ENCODE data around the gene SNRPD3. TPM values are rescaled to one million over a fixed set of nuclear protein-coding genes. Genes with fewer than 3 reads are reported as not detected.
A peak's percentile ranks its signal among the peaks of the same experiment; 100 is the strongest.
"Not testable (repeated sequence)": the region's sequence is repeated elsewhere in the genome, so short reads cannot be mapped to it uniquely, and the experiment has no call there.

The SNRPD3 gene
- total RNA-seq, 2 donors from 2014 or later = 152 to 169 TPM

GRCh38 chr22:24589518-24590030 lies 33.8 kb downstream of the SNRPD3 start:
- no peaks in the 10 kb centered on the region for H3K27me3 ChIP-seq (replicated peaks; ENCODE audit: insufficient read depth)
- WGBS = 92% methylated on average over 7 of the region's 7 CpGs
- H3K27ac ChIP-seq = peak overlapping the region in 1 of 2 donors; percentile 62
- TF ChIP-seq CTCF (IDR thresholded peaks at IDR 0.05) (no peak), POLR2AphosphoS5 (IDR thresholded peaks at IDR 0.05) (no peak), POLR2A (IDR thresholded peaks at IDR 0.05) (no peak)
- peaks cover 36% of the 10 kb centered on the region for H3K4me1 ChIP-seq (replicated peaks)
- no peaks in the 10 kb centered on the region for H3K36me3 ChIP-seq
- intact Hi-C loops (cut with DNase I) = no loop called here
- no peak overlapping the region for H3K4me3 ChIP-seq
- H3K9me3 ChIP-seq = no peaks in the 10 kb centered on the region
- no peak for DNase-seq (ENCODE audit: low spot score)

GRCh38 chr22:24590596-24591173 lies 34.9 kb downstream of the SNRPD3 start:
- no peak overlapping the region for H3K4me3 ChIP-seq
- intact Hi-C loops (cut with DNase I) = no loop called here
- H3K4me1 ChIP-seq (replicated peaks) = peaks cover 37% of the 10 kb centered on the region
- 97% methylated on average over 12 of the region's 12 CpGs for WGBS
- H3K27me3 ChIP-seq (replicated peaks; ENCODE audit: insufficient read depth) = no peaks in the 10 kb centered on the region
- DNase-seq (ENCODE audit: low spot score) = no peak
- H3K36me3 ChIP-seq = no peaks in the 10 kb centered on the region
- H3K27ac ChIP-seq = peak overlapping the region in 1 of 2 donors; percentile 86
- no peak for TF ChIP-seq CTCF (IDR thresholded peaks at IDR 0.05)
- TF ChIP-seq POLR2AphosphoS5 (IDR thresholded peaks at IDR 0.05) = no peak
- no peak for TF ChIP-seq POLR2A (IDR thresholded peaks at IDR 0.05)
- no peaks in the 10 kb centered on the region for H3K9me3 ChIP-seq

GRCh38 chr22:24591286-24591830 lies 35.6 kb downstream of the SNRPD3 start:
- no peak for DNase-seq (ENCODE audit: low spot score)
- Histone ChIP-seq H3K27ac (peak overlapping the region in 1 of 2 donors; percentile 86), H3K9me3 (no peaks in the 10 kb centered on the region), H3K36me3 (no peaks in the 10 kb centered on the region), H3K27me3 (replicated peaks; ENCODE audit: insufficient read depth) (no peaks in the 10 kb centered on the region), H3K4me3 (no peak overlapping the region), H3K4me1 (replicated peaks) (peaks cover 39% of the 10 kb centered on the region)
- TF ChIP-seq POLR2A (IDR thresholded peaks at IDR 0.05) = no peak
- TF ChIP-seq POLR2AphosphoS5 (IDR thresholded peaks at IDR 0.05) = no peak
- TF ChIP-seq CTCF (IDR thresholded peaks at IDR 0.05) = no peak
- intact Hi-C loops (cut with DNase I) = no loop called here
- WGBS = 95% methylated on average over 6 of the region's 6 CpGs

- H3K27ac ChIP-seq = peak overlapping the region; percentile 81 to 86
- no peak for TF ChIP-seq POLR2AphosphoS5 (IDR thresholded peaks at IDR 0.05)
Measured at GRCh38 chr22:24592058-24592850, 36.5 kb downstream of the SNRPD3 start.

GRCh38 chr22:24592851-24593558 lies 37.2 kb downstream of the SNRPD3 start, which contains the start of gene LRRC75B:
Gene LRRC75B, minus strand, starts transcription at chr22:24593073. Its CDS starts 34 bp downstream, at chr22:24593039.
- peak; percentile 80 for DNase-seq (ENCODE audit: low spot score)
- Histone ChIP-seq H3K27me3 (replicated peaks; ENCODE audit: insufficient read depth) (no peaks in the 10 kb centered on the region), H3K4me1 (replicated peaks) (peaks cover 38% of the 10 kb centered on the region), H3K36me3 (no peaks in the 10 kb centered on the region), H3K27ac (peak within 1 kb of the TSS; percentile 81 to 86), H3K4me3 (peak within 1 kb of the TSS; percentile 58 to 64), H3K9me3 (no peaks in the 10 kb centered on the region)
- intact Hi-C loops (cut with DNase I) = no loop called here
- TF ChIP-seq CTCF (IDR thresholded peaks at IDR 0.05) (no peak), POLR2AphosphoS5 (IDR thresholded peaks at IDR 0.05) (peak; percentile 73), POLR2A (IDR thresholded peaks at IDR 0.05) (peak; percentile 42)
- 8% methylated on average over 37 of the region's 72 CpGs for WGBS

More at GRCh38 chr22:24592058-24592850, 36.5 kb downstream of the SNRPD3 start:
- no peaks in the 10 kb centered on the region for H3K27me3 ChIP-seq (replicated peaks; ENCODE audit: insufficient read depth)
- no peak for DNase-seq (ENCODE audit: low spot score)
- H3K9me3 ChIP-seq = no peaks in the 10 kb centered on the region
- H3K4me1 ChIP-seq (replicated peaks) = peaks cover 39% of the 10 kb centered on the region
- WGBS = 9% methylated on average over 31 of the region's 33 CpGs
- intact Hi-C loops (cut with DNase I) = no loop called here
- peak overlapping the region; percentile 58 to 64 for H3K4me3 ChIP-seq
- no peaks in the 10 kb centered on the region for H3K36me3 ChIP-seq

- H3K27me3 ChIP-seq (replicated peaks; ENCODE audit: insufficient read depth); DNase-seq (ENCODE audit: low spot score); H3K36me3 ChIP-seq; intact Hi-C loops (cut with DNase I); H3K9me3 ChIP-seq: not testable (repeated sequence)
- H3K4me1 ChIP-seq (replicated peaks) = peaks cover 35% of the 10 kb centered on the region
- peak overlapping the region in 1 of 2 donors; percentile 58 for H3K4me3 ChIP-seq
- WGBS = 91% methylated on average over 10 of the region's 10 CpGs
- peak overlapping the region; percentile 81 to 86 for H3K27ac ChIP-seq
Measured at GRCh38 chr22:24593559-24593835, 37.7 kb downstream of the SNRPD3 start.

Data from prostate gland (tissue), 2 donors.